Esophagus (tissue), 2 donors: ENCODE measurements around the gene UBR4. TPM values are rescaled to one million over a fixed set of nuclear protein-coding genes. Genes with fewer than 3 reads are reported as not detected.
"Not testable (repeated sequence)": the region's sequence is repeated elsewhere in the genome, so short reads cannot be mapped to it uniquely, and the experiment has no call there.

Experiments used
- H3K27ac ChIP-seq, 2 donors: one replicate each; pipeline ENCODE4 v1.5.1; 2013; ENCODE audit warnings: low read depth in 2 of 2, mild to moderate bottlenecking in 2 of 2, inconsistent platforms in 1 of 2, low read length in 1 of 2, moderate library complexity in 1 of 2
- H3K27me3 ChIP-seq, 2 donors: one replicate each; pipeline ENCODE4 v1.6.1; 2013; ENCODE audit warnings: low read length in 2 of 2, control low read depth in 1 of 2, mild to moderate bottlenecking in 1 of 2; ENCODE audit not compliant: insufficient read depth in 2 of 2, control insufficient read depth in 1 of 2
- H3K36me3 ChIP-seq, 2 donors: one replicate each; pipeline ENCODE4 v1.6.1; 2013; ENCODE audit warnings: low read length in 1 of 2; ENCODE audit not compliant: control insufficient read depth in 2 of 2, insufficient read depth in 2 of 2
- H3K4me1 ChIP-seq, 2 donors: one replicate each; pipeline ENCODE4 v1.6.1; 2013; ENCODE audit warnings: low read length in 1 of 2; ENCODE audit not compliant: control insufficient read depth in 2 of 2, insufficient read depth in 2 of 2
- H3K4me3 ChIP-seq, 2 donors: one replicate each; pipeline ENCODE4 v1.5.1; 2013; ENCODE audit warnings: low read length in 2 of 2, mild to moderate bottlenecking in 2 of 2, low read depth in 1 of 2, moderate library complexity in 1 of 2
- H3K9me3 ChIP-seq, 2 donors: one replicate each; pipeline ENCODE4 v1.6.1; 2013; ENCODE audit warnings: mild to moderate bottlenecking in 2 of 2, low read depth in 1 of 2, low read length in 1 of 2, moderate library complexity in 1 of 2; ENCODE audit not compliant: control insufficient read depth in 2 of 2, insufficient read depth in 1 of 2
- WGBS, 2 donors: extraction: QIAGEN DNeasy Blood & Tissue Kit; methylation state at CpG; one replicate each; pipeline ENCODE4 v1.1.7; 2013; 5-methylcytosine and 5-hydroxymethylcytosine counted together
- polyA plus RNA-seq, 2 donors: library from polyadenylated mRNA; stranded (reverse); fragments of 200-250 nt; gene quantifications; one replicate each; pipeline ENCODE4 v1.2.3, GENCODE V29; 2013
- donor health status: healthy with polysubstance abuse.
- donor health status: Bipolar disorder and iron deficiency.

Gene UBR4
- polyA plus RNA-seq, 2 donors = 81.9 to 89.9 TPM

- no peaks in the 10 kb centered on the region for H3K27me3 ChIP-seq
- no peak overlapping the region for H3K4me3 ChIP-seq
- no peaks in the 10 kb centered on the region for H3K9me3 ChIP-seq
- 70 to 72% methylated on average over 7 of the region's 7 CpGs for WGBS, 2 donors
- peaks cover 14 to 44% of the 10 kb centered on the region in 2 donors for H3K36me3 ChIP-seq
- H3K27ac ChIP-seq = no peak overlapping the region
- H3K4me1 ChIP-seq = no peaks in the 10 kb centered on the region
Observed at GRCh38 chr1:19220991-19221390, 10.9 kb upstream of the UBR4 start.

DNA sequence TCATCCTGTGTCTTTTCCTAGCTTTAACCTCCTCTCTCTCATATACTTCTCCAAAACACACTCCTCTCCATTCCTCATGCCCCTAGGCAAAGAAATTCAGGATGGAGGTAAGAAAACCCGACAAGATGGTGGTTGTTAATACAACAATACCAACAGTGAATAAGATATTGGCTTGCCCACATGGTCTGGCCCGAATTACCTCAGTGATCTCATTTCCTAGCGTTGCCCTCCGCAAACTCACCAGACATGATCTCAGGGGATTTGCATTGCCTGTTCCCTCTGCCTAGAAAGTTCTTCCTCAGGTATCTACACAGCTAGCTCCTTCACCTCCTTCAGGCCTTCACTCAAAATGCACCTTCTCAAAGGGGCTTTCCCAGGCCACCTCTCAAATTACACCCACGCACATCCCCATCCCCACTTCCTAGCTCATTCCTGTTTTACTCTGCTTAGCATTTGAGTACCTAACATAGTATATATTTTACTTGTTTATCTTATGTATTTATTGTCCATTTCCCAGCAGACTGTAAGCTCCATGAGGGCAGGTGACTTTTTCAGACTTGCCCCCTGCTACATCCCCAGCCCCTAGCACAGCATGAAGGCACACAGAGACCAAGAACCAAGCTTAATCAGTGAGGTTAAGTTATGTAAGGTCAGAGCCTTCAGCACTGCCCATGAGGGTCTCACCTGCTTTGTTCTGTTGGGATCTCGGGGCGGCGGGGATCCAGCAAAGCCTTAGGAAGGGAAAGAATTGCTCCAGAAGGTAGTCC, 10.2 kb upstream of the UBR4 start:
- Histone ChIP-seq H3K4me1 (no peaks in the 10 kb centered on the region), H3K4me3 (no peak overlapping the region), H3K27me3 (no peaks in the 10 kb centered on the region), H3K9me3 (no peaks in the 10 kb centered on the region), H3K27ac (peak overlapping the region in 1 of 2 donors; percentile 15), H3K36me3 (peaks cover 14 to 42% of the 10 kb centered on the region in 2 donors)
- 91 to 92% methylated on average over 8 of the region's 8 CpGs for WGBS, 2 donors

DNA sequence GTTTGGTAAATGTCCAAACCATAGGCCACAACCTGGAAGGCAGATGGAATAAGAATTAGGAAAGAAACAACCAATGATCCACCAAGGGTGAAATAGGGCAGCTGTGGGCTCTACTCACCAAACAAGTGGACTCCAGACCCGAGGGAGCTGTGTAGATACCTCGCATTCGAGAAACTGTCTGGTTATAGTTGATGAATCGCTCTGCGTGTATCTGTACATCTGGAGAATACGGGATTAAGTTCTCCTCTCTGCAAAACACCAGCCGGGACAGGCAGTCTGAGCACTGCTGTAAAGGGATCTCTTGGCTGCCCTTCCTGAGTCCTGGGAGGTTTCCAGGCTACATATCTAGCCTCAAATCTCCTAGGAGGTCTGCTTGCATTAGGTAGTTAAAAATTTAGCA, 9.4 kb upstream of the UBR4 start:
- Histone ChIP-seq H3K4me1 (no peaks in the 10 kb centered on the region), H3K27ac (no peak overlapping the region), H3K27me3 (no peaks in the 10 kb centered on the region), H3K4me3 (no peak overlapping the region), H3K36me3 (peaks cover 13 to 38% of the 10 kb centered on the region in 2 donors), H3K9me3 (no peaks in the 10 kb centered on the region)
- WGBS, 2 donors = 82 to 85% methylated on average over 7 of the region's 7 CpGs

DNA sequence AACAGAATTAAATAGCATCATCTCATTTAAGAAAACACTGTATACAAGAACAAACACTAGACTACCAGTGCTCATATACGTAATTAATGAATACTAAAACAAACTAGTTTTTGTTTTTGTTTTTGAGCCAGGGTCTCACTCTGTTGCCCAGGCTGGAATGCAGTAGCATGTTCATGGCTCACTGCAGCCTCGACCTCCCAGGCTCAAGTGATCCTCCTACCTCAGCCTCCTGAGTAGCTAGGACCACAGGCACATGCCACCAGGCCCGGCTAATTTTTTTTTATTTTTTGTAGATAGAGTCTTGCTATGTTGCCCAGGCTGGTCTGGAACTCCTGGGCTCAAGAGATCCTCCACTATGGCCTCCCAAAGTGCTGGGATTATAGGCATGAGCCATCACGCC, 6.5 kb upstream of the UBR4 start:
- H3K27me3 ChIP-seq, H3K27ac ChIP-seq, H3K4me1 ChIP-seq, H3K4me3 ChIP-seq, H3K9me3 ChIP-seq: not testable (repeated sequence)
- 94 to 99% methylated on average over 4 of the region's 4 CpGs for WGBS, 2 donors
- H3K36me3 ChIP-seq = peaks cover 13 to 23% of the 10 kb centered on the region in 2 donors

DNA sequence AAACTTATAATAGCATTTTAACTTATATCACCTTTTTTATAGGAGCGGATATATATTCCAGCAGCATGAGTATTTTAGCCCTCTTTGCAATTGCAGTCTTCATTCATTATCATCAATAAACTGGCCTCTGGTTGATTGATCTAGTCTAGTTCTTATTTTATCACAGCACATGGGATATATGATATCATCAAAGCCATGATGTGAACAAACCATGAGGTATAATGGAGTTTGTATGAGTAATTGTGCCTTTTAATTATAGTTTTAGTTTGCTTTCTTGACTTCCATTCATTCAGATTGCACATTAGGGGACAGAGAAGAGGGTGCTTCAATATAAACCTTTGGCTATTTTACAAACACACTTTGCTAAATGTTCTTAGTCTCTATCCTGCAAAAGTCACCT, 3.5 kb upstream of the UBR4 start:
- WGBS, 2 donors = 96 to 100% methylated on average over 1 of the region's 1 CpG
- no peaks in the 10 kb centered on the region for H3K27me3 ChIP-seq
- no peaks in the 10 kb centered on the region for H3K9me3 ChIP-seq
- no peak overlapping the region for H3K4me3 ChIP-seq
- H3K27ac ChIP-seq = no peak overlapping the region
- H3K4me1 ChIP-seq = peaks cover 0 to 3% of the 10 kb centered on the region in 2 donors
- peaks cover 2 to 3% of the 10 kb centered on the region in 2 donors for H3K36me3 ChIP-seq

DNA sequence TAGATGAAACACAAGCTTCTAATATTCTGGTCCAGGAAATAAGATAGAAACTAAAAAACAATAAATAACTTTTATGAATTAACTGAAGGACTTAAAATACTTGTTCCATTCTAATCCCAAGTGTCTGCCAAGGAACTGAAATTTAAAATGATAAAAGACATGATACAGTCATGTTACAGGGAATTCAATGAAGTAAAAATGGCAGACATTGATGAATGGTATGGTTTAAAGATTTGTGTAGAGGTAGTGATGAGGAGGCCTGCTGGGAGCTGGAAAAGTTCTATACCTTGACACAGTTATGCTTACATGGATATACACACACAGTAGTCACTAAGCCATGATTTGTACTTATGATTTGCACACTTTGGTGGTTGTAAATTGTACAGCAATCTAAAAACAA, 2.1 kb upstream of the UBR4 start:
- no peaks in the 10 kb centered on the region for H3K27me3 ChIP-seq
- H3K4me1 ChIP-seq = peaks cover 0 to 3% of the 10 kb centered on the region in 2 donors
- H3K36me3 ChIP-seq = peaks cover 0 to 3% of the 10 kb centered on the region in 2 donors
- H3K27ac ChIP-seq = no peak overlapping the region
- H3K4me3 ChIP-seq = no peak overlapping the region
- no peaks in the 10 kb centered on the region for H3K9me3 ChIP-seq

DNA sequence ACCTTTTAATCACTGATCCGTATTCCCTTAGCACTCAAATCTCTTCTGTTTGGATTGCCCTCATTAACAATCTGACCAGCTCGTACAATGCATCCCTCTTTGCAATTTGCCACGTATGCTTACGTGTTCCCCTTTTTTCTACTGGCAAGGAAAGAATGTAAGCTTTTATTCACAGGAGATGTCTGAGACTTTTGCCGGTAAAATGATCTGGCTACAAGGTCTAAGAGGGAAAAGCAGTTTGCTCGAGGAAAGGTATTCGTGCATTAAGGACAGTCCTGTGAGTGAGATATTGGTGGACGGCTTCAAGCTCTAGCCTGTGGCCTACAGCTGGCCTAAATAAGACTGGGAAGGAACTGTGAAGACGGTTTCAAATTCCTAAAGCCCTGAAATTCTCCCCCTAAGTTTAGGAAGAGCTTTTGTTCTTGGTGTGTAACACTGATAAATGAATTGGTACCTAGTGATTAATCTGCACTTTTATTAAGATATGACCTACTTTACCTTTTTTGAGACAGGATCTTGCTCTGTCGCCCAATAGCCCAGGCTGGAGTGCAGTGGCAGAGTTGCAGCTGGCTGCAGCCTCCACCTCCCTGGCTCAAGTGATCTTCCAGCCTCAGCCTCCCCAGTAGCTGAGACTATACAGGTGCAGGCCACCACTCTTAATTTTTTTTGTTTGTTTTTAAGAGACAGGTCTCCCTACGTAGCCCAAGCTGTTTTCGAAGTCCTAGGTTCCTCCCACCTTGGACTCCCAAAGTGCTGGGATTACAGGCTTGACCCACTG, 895 bp upstream of the UBR4 start:
- 16 to 17% methylated on average over 12 of the region's 12 CpGs for WGBS, 2 donors
- Histone ChIP-seq H3K9me3 (no peaks in the 10 kb centered on the region), H3K27me3 (no peaks in the 10 kb centered on the region), H3K4me1 (peaks cover 0 to 3% of the 10 kb centered on the region in 2 donors), H3K4me3 (peak overlapping the region; percentile 85 to 94), H3K27ac (peak overlapping the region; percentile 95 to 97), H3K36me3 (peaks cover 0 to 3% of the 10 kb centered on the region in 2 donors)

DNA sequence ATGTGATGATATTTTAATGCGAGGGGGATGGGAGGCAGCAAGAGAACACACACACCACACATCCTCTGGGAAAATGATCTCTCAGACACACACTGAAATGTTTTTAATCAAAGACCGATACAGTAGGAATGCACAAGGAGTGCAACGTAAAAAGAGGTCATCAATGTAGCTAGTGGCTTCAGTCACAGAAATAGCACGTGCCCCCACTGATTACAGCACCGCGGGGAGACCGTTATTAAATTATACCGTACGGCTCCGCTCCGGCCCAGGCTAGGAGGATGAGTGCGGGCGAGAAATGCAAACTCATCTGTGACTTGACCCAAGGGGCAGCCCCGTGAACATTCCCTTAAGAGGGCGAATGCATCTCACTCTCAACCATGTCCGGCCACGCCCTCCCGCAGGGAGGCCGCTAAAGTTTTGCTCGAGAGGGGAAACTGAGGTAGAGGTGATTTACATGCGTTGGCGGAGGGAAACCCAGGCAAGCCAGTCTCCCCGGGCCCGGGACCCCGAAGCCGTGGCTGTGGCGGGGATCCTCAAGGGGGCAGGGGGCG, 552 bp downstream of the UBR4 start:
- Histone ChIP-seq H3K27ac (peak overlapping the region; percentile 95 to 97), H3K36me3 (peaks cover 0 to 3% of the 10 kb centered on the region in 2 donors), H3K4me1 (peaks cover 0 to 3% of the 10 kb centered on the region in 2 donors), H3K4me3 (peak overlapping the region; percentile 85 to 94), H3K27me3 (no peaks in the 10 kb centered on the region), H3K9me3 (no peaks in the 10 kb centered on the region)
- WGBS, 2 donors = 0 to 1% methylated on average over 28 of the region's 28 CpGs

GRCh38 chr1:19208710-19209438, 1.2 kb downstream of the UBR4 start:
- Histone ChIP-seq H3K9me3 (no peaks in the 10 kb centered on the region), H3K4me3 (peak overlapping the region; percentile 85 to 94), H3K36me3 (peaks cover 0 to 3% of the 10 kb centered on the region in 2 donors), H3K27ac (peak overlapping the region in 1 of 2 donors; percentile 97), H3K27me3 (no peaks in the 10 kb centered on the region), H3K4me1 (peaks cover 0 to 3% of the 10 kb centered on the region in 2 donors)
- WGBS, 2 donors = 7 to 12% methylated on average over 8 of the region's 8 CpGs
